ENCODE results near the gene IL1R1. TPM values are rescaled to one million over a fixed set of nuclear protein-coding genes. Genes with fewer than 3 reads are reported as not detected.

The IL1R1 gene
- total and polyA plus RNA-seq, 2 of the 4 experiments (the other 2 are of a cell fraction), result 6.5 to 13.8 TPM

- in situ Hi-C loops (cut with MboI; ENCODE audit: low sequenced_read_pairs), result loop anchor here (10.0 kb wide), 1 partner anchor 116 kb away; no protein-coding TSS in a partner anchor
- BruUV-seq (replicated peaks), result no TSS peak
These were observed 1.3 kb upstream of the IL1R1 start for GRCh38 chr2:102141011-102141943.

More at GRCh38 chr2:102141011-102141943, 1.3 kb upstream of the IL1R1 start:
- H3K9me1 ChIP-seq (ENCODE audit: insufficient read depth, low read length), result peaks cover 19% of the 10 kb centered on the region
- H3K4ac ChIP-seq (ENCODE audit: low read depth, low read length), result peak overlapping the region; percentile 89
- peak overlapping the region; percentile 68; the same call in 1 of the 2 replicates for H4K91ac ChIP-seq (ENCODE audit: insufficient read depth, low read depth, low read length)
- ATAC-seq (ENCODE audit: low read depth), result peak; percentile 21
- peak overlapping the region; percentile 85 for H3K4me2 ChIP-seq (ENCODE audit: low read depth, low read length)
- H3K4me1 ChIP-seq (ENCODE audit: control insufficient read depth, insufficient read depth, low read length), result peaks cover 18% of the 10 kb centered on the region
- ChIA-PET CTCF (interaction anchor here (0.6 to 2.0 kb wide), 6 partner anchors 24 to 120 kb away, joined by 3 to 10 read pairs (median 4); no protein-coding TSS in a partner anchor), POLR2A (ENCODE audit: unreplicated experiment) (interaction anchor here (0.6 to 2.0 kb wide), 4 partner anchors 37 to 99 kb away, joined by 3 to 6 read pairs (median 5); no protein-coding TSS in a partner anchor)
- peaks cover 19% of the 10 kb centered on the region for H3K36me3 ChIP-seq (ENCODE audit: control insufficient read depth, insufficient read depth, low read length)
- intact Hi-C loops (cut with micrococcal nuclease) (loop anchor here (2.0 to 5.0 kb wide), 2 partner anchors 76 to 119 kb away; no protein-coding TSS in a partner anchor), dilution Hi-C loops (cut with HindIII; ENCODE audit: low sequenced_read_pairs, unreplicated experiment) (no loop called here)
- peak overlapping the region; percentile 81 for H2AFZ ChIP-seq (replicated peaks; ENCODE audit: low read length, poor library complexity)
- H3K56ac ChIP-seq (ENCODE audit: extremely low read depth, insufficient read depth, low read length), result 0 out of 2 replicates have a peak overlapping the region, but pooled peaks have one; percentile 52
- peak overlapping the region; percentile 36 for H2BK5ac ChIP-seq (ENCODE audit: low read depth, low read length, poor library complexity, severe bottlenecking)
- H2AK9ac ChIP-seq (replicated peaks; ENCODE audit: low read depth, low read length, poor library complexity), result peak overlapping the region; percentile 75
- peak overlapping the region; percentile 75 for H3K14ac ChIP-seq (replicated peaks; ENCODE audit: low read depth, low read length)
- H3K27me3 ChIP-seq (ENCODE audit: control insufficient read depth, insufficient read depth, low read length), result no peaks in the 10 kb centered on the region
- H2BK120ac ChIP-seq (ENCODE audit: low read depth, low read length), result peak overlapping the region; percentile 82
- peak overlapping the region; percentile 93 for H3K27ac ChIP-seq (ENCODE audit: insufficient read depth, low read length)
- H3K23ac ChIP-seq (ENCODE audit: low read depth, low read length), result peak overlapping the region; percentile 79
- H2BK20ac ChIP-seq (ENCODE audit: low read depth, low read length), result peak overlapping the region; percentile 68
- H3K79me1 ChIP-seq (ENCODE audit: low read depth in 1 of 2, low read length in 2 of 2), result peaks cover 17 to 48% of the 10 kb centered on the region in 2 experiments
- WGBS, 2 experiments (ENCODE audit: extremely low coverage in 2 of 2, insufficient read length in 1 of 2), result 11% methylated on average over 4 of the region's 15 CpGs; no CpG with 5 or more reads in 1 of the 2 experiments
- H3K9ac ChIP-seq (ENCODE audit: low read depth, low read length), result peak overlapping the region; percentile 92
- H2BK15ac ChIP-seq (ENCODE audit: low read depth, low read length), result peak overlapping the region; percentile 75; the same call in 2 of the 3 replicates
- peak overlapping the region; percentile 68 for H3K18ac ChIP-seq (ENCODE audit: low read depth, low read length)
- peak; percentile 98 for DNase-seq
- 0 out of 2 replicates have a peak, but pooled peaks cover 3% of the 10 kb centered on the region for H4K20me1 ChIP-seq (ENCODE audit: insufficient read depth, low read length)
- H4K5ac ChIP-seq (ENCODE audit: low read depth, low read length), result peak overlapping the region; percentile 72; the same call in 1 of the 2 replicates
- H3K4me3 ChIP-seq (ENCODE audit: insufficient read depth, low read depth, low read length), result peak overlapping the region; percentile 14; the same call in 1 of the 2 replicates
- peaks cover 17% of the 10 kb centered on the region for H3K9me3 ChIP-seq (ENCODE audit: control insufficient read depth, insufficient read depth, low read length)
- peak overlapping the region; percentile 86 for H2AK5ac ChIP-seq (ENCODE audit: low read depth, low read length)
- H4K8ac ChIP-seq (ENCODE audit: low read depth in 2 of 2, low read length in 2 of 2), result peak overlapping the region; percentile 48 to 89
- TF ChIP-seq FOS (IDR thresholded peaks at IDR 0.05; ENCODE audit: low read depth, low read length) (no peak), RCOR1 (IDR thresholded peaks at IDR 0.05; ENCODE audit: insufficient replicate concordance, low read length) (no peak), USF2 (IDR thresholded peaks at IDR 0.05; ENCODE audit: low read depth, low read length) (no peak), CEBPB (IDR thresholded peaks at IDR 0.05; ENCODE audit: low read depth, low read length) (peak; percentile 47; the same call in 1 of the 2 replicates), MAZ (IDR thresholded peaks at IDR 0.05; ENCODE audit: borderline replicate concordance, low read depth, low read length) (no peak), POLR2A (IDR thresholded peaks at IDR 0.05; ENCODE audit: low read depth, low read length) (peak; percentile 73; the same call in 1 of the 2 replicates), RFX5 (IDR thresholded peaks at IDR 0.05; ENCODE audit: low read depth, low read length) (no peak), NFE2L2 (IDR thresholded peaks at IDR 0.05; ENCODE audit: low read depth, low read length) (no peak), ELK1 (IDR thresholded peaks at IDR 0.05; ENCODE audit: borderline replicate concordance, low read depth, low read length) (no peak)

Data from IMR-90 (cell line).